GM12874 (cell line): ENCODE data around the gene FOXP2.

ENCODE experiments used
- TF ChIP-seq, protein P1 (sequence below): IDR thresholded peaks from 2 replicates; pipeline ENCODE4 v1.5.1; 2011; ENCODE audit warnings: low read depth, mild to moderate bottlenecking, control low read depth, low read length, moderate library complexity; ENCODE audit not compliant: insufficient read depth

The FOXP2 gene

DNA sequence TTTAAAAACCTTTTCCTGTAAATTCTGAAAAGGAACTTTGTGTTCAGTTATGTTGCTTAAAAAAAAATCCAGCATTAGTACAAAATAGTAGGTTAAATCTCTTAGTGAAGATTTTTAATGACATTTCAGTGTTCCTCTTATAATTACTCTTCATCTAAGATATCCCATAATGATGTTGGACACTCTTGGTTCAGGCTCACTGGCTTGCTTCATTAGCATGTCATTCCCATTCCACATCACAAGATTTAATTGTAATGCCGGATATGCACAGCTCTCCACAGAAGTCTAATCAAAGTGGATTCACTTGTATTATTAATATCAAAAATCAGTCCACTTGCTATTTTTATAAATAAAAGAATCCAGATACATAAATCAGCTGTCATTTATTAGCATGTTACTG, 327.3 kb downstream of the FOXP2 start:
- TF ChIP-seq, protein P1, sequence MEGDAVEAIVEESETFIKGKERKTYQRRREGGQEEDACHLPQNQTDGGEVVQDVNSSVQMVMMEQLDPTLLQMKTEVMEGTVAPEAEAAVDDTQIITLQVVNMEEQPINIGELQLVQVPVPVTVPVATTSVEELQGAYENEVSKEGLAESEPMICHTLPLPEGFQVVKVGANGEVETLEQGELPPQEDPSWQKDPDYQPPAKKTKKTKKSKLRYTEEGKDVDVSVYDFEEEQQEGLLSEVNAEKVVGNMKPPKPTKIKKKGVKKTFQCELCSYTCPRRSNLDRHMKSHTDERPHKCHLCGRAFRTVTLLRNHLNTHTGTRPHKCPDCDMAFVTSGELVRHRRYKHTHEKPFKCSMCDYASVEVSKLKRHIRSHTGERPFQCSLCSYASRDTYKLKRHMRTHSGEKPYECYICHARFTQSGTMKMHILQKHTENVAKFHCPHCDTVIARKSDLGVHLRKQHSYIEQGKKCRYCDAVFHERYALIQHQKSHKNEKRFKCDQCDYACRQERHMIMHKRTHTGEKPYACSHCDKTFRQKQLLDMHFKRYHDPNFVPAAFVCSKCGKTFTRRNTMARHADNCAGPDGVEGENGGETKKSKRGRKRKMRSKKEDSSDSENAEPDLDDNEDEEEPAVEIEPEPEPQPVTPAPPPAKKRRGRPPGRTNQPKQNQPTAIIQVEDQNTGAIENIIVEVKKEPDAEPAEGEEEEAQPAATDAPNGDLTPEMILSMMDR: no peak
